HG02798 (cell line): ENCODE measurements around the gene CHD9NB.
"Not testable (repeated sequence)": the region's sequence is repeated elsewhere in the genome, so short reads cannot be mapped to it uniquely, and the experiment has no call there.

ENCODE experiments used
- ATAC-seq: cut with Tn5 transposase; IDR thresholded peaks from one replicate; pipeline ENCODE4 v1.9.1; 2021; ENCODE audit warnings: mild to moderate bottlenecking; ENCODE audit not compliant: unreplicated experiment, poor library complexity

The CHD9NB gene

GRCh38 chr16:53084746-53085334 is 32.1 kb upstream of the CHD9NB start:
- ATAC-seq = no peak

- no peak for ATAC-seq
These were observed 31.4 kb upstream of the CHD9NB start for GRCh38 chr16:53084141-53084541.

- ATAC-seq = no peak
These were observed 30.4 kb upstream of the CHD9NB start for GRCh38 chr16:53083119-53083518.

- no peak for ATAC-seq
These were observed 29.8 kb upstream of the CHD9NB start for GRCh38 chr16:53082509-53082908.

- ATAC-seq = no peak
These were observed 29.1 kb upstream of the CHD9NB start for GRCh38 chr16:53081686-53082407.

- ATAC-seq = no peak
These were observed 28.3 kb upstream of the CHD9NB start for GRCh38 chr16:53081032-53081424.

- no peak for ATAC-seq
These were observed 27.8 kb upstream of the CHD9NB start for GRCh38 chr16:53080345-53081031.

GRCh38 chr16:53078765-53079485 is 26.2 kb upstream of the CHD9NB start:
- no peak for ATAC-seq

- ATAC-seq = no peak
These were observed 25.6 kb upstream of the CHD9NB start for GRCh38 chr16:53078247-53078646.

- not testable (repeated sequence) for ATAC-seq
These were observed 22.8 kb upstream of the CHD9NB start for GRCh38 chr16:53075461-53075860.

GRCh38 chr16:53074296-53074695 is 21.6 kb upstream of the CHD9NB start:
- ATAC-seq = not testable (repeated sequence)

GRCh38 chr16:53073022-53073421 is 20.3 kb upstream of the CHD9NB start:
- ATAC-seq = no peak

- ATAC-seq = peak; percentile 54
These were observed 19.1 kb upstream of the CHD9NB start for GRCh38 chr16:53071748-53072301.

- ATAC-seq = no peak
These were observed 17.1 kb upstream of the CHD9NB start for GRCh38 chr16:53069772-53070171.

- peak; percentile 61 for ATAC-seq
These were observed 15.7 kb upstream of the CHD9NB start for GRCh38 chr16:53068423-53068833.

GRCh38 chr16:53067675-53068074 is 15.0 kb upstream of the CHD9NB start:
- ATAC-seq = no peak

- no peak for ATAC-seq
These were observed 12.9 kb upstream of the CHD9NB start for GRCh38 chr16:53065461-53066061.

- no peak for ATAC-seq
These were observed 11.4 kb upstream of the CHD9NB start for GRCh38 chr16:53064081-53064578.

- ATAC-seq = peak; percentile 89
These were observed 9.0 kb upstream of the CHD9NB start for GRCh38 chr16:53061701-53062159.

- ATAC-seq = peak; percentile 20
These were observed 8.6 kb upstream of the CHD9NB start for GRCh38 chr16:53061256-53061655.
